Measurements from ENCODE around the gene ESD.

DNA sequence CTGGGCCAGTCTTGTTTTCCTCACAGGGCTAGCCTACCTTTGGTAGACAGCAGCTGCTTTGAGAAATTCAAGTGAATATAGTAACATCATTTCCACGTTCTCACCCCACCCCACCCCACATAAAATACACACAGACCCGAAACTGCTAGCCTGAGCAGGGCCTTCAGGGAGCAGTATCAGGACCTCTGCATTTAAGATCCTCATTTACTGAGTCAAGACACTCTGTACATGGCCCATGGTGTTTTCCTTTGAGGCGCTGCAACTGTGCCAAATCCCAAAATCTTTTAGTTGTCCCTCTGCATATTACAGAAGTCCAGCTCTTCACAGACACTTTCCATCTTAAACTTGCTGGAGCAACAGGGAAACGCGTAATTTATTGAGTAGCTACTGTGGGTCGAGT lies 43.0 kb downstream of the ESD start:
- TF ChIP-seq GATA2 (IDR thresholded peaks at IDR 0.05; ENCODE audit: low read depth, low read length) (no peak), GATA3 (IDR thresholded peaks at IDR 0.05; ENCODE audit: low read depth, low read length) (no peak)
